Measurements from ENCODE around the gene CADM2.

Gene CADM2

GRCh38 chr3:85161544-85161943 is 202.8 kb downstream of the CADM2 start:
- ATAC-seq (replicated peaks) (no peak), DNase-seq (no peak)
- H3K36me3 Mint-ChIP-seq, result no peaks in the 10 kb centered on the region
- H3K27ac Mint-ChIP-seq, result no peak overlapping the region
- H3K9me3 Mint-ChIP-seq, result peaks cover 1 to 4% of the 10 kb centered on the region in 2 donors
- no peaks in the 10 kb centered on the region for H3K27me3 Mint-ChIP-seq
- H3K4me3 Mint-ChIP-seq, result no peak overlapping the region
- no peaks in the 10 kb centered on the region for H3K4me1 Mint-ChIP-seq

GRCh38 chr3:85162905-85163304 is 204.1 kb downstream of the CADM2 start:
- Mint-ChIP-seq H3K27ac (no peak overlapping the region), H3K27me3 (no peaks in the 10 kb centered on the region), H3K9me3 (peaks cover 1 to 4% of the 10 kb centered on the region in 2 donors), H3K4me1 (no peaks in the 10 kb centered on the region), H3K36me3 (no peaks in the 10 kb centered on the region), H3K4me3 (no peak overlapping the region)
- DNase-seq (no peak), ATAC-seq (replicated peaks) (no peak)

- no peaks in the 10 kb centered on the region for H3K4me1 Mint-ChIP-seq
- H3K27me3 Mint-ChIP-seq, result no peaks in the 10 kb centered on the region
- DNase-seq, result no peak
- no peaks in the 10 kb centered on the region for H3K36me3 Mint-ChIP-seq
- no peak overlapping the region for H3K27ac Mint-ChIP-seq
- H3K9me3 Mint-ChIP-seq, result peaks cover 0 to 1% of the 10 kb centered on the region in 2 donors
- no peak for ATAC-seq (replicated peaks)
- H3K4me3 Mint-ChIP-seq, result no peak overlapping the region
Measured at GRCh38 chr3:85164436-85164835, 205.6 kb downstream of the CADM2 start.

GRCh38 chr3:85167576-85167975 is 208.8 kb downstream of the CADM2 start:
- Mint-ChIP-seq H3K36me3 (no peaks in the 10 kb centered on the region), H3K9me3 (peaks cover 0 to 1% of the 10 kb centered on the region in 2 donors), H3K27me3 (no peaks in the 10 kb centered on the region), H3K27ac (no peak overlapping the region), H3K4me3 (no peak overlapping the region), H3K4me1 (no peaks in the 10 kb centered on the region)
- ATAC-seq (replicated peaks) (no peak), DNase-seq (no peak)

GRCh38 chr3:85170646-85171045 is 211.9 kb downstream of the CADM2 start:
- Mint-ChIP-seq H3K36me3 (no peaks in the 10 kb centered on the region), H3K27ac (no peak overlapping the region), H3K4me3 (no peak overlapping the region), H3K4me1 (no peaks in the 10 kb centered on the region), H3K9me3 (no peaks in the 10 kb centered on the region), H3K27me3 (no peaks in the 10 kb centered on the region)
- DNase-seq (no peak), ATAC-seq (replicated peaks) (no peak)

GRCh38 chr3:85171976-85172375 is 213.2 kb downstream of the CADM2 start:
- DNase-seq, result no peak
- ATAC-seq (replicated peaks), result no peak
- no peak overlapping the region for H3K27ac Mint-ChIP-seq
- H3K4me1 Mint-ChIP-seq, result no peaks in the 10 kb centered on the region
- no peaks in the 10 kb centered on the region for H3K27me3 Mint-ChIP-seq
- no peak overlapping the region for H3K4me3 Mint-ChIP-seq
- H3K9me3 Mint-ChIP-seq, result no peaks in the 10 kb centered on the region
- H3K36me3 Mint-ChIP-seq, result no peaks in the 10 kb centered on the region

GRCh38 chr3:85176799-85177198 is 218.0 kb downstream of the CADM2 start:
- no peak overlapping the region for H3K27ac Mint-ChIP-seq
- no peak overlapping the region for H3K4me3 Mint-ChIP-seq
- ATAC-seq (replicated peaks) (no peak), DNase-seq (no peak)
- no peaks in the 10 kb centered on the region for H3K4me1 Mint-ChIP-seq
- H3K9me3 Mint-ChIP-seq, result no peaks in the 10 kb centered on the region
- H3K27me3 Mint-ChIP-seq, result no peaks in the 10 kb centered on the region
- H3K36me3 Mint-ChIP-seq, result no peaks in the 10 kb centered on the region

- Mint-ChIP-seq H3K36me3 (no peaks in the 10 kb centered on the region), H3K27me3 (no peaks in the 10 kb centered on the region), H3K4me1 (no peaks in the 10 kb centered on the region), H3K4me3 (no peak overlapping the region), H3K9me3 (no peaks in the 10 kb centered on the region), H3K27ac (no peak overlapping the region)
- ATAC-seq (replicated peaks) (no peak), DNase-seq (no peak)
Measured at GRCh38 chr3:85182975-85183752, 224.4 kb downstream of the CADM2 start.

- H3K9me3 Mint-ChIP-seq, result no peaks in the 10 kb centered on the region
Measured at GRCh38 chr3:85185495-85185894, 226.7 kb downstream of the CADM2 start.

GRCh38 chr3:85189731-85190130 is 230.9 kb downstream of the CADM2 start:
- Mint-ChIP-seq H3K27ac (no peak overlapping the region), H3K36me3 (no peaks in the 10 kb centered on the region), H3K27me3 (no peaks in the 10 kb centered on the region), H3K4me3 (no peak overlapping the region), H3K4me1 (no peaks in the 10 kb centered on the region), H3K9me3 (no peaks in the 10 kb centered on the region)
- ATAC-seq (replicated peaks) (no peak), DNase-seq (no peak)

More at GRCh38 chr3:85185495-85185894, 226.7 kb downstream of the CADM2 start:
- H3K27ac Mint-ChIP-seq, result no peak overlapping the region
- H3K36me3 Mint-ChIP-seq, result no peaks in the 10 kb centered on the region
- DNase-seq, result no peak
- H3K4me3 Mint-ChIP-seq, result no peak overlapping the region
- no peaks in the 10 kb centered on the region for H3K27me3 Mint-ChIP-seq
- no peak for ATAC-seq (replicated peaks)
- H3K4me1 Mint-ChIP-seq, result no peaks in the 10 kb centered on the region

GRCh38 chr3:85193565-85193964 is 234.8 kb downstream of the CADM2 start:
- ATAC-seq (replicated peaks) (no peak), DNase-seq (no peak)
- Mint-ChIP-seq H3K4me3 (no peak overlapping the region), H3K4me1 (no peaks in the 10 kb centered on the region), H3K36me3 (no peaks in the 10 kb centered on the region), H3K9me3 (no peaks in the 10 kb centered on the region), H3K27me3 (no peaks in the 10 kb centered on the region), H3K27ac (no peak overlapping the region)

- Mint-ChIP-seq H3K36me3 (no peaks in the 10 kb centered on the region), H3K9me3 (peaks cover 0 to 1% of the 10 kb centered on the region in 2 donors), H3K27ac (no peak overlapping the region), H3K4me1 (no peaks in the 10 kb centered on the region), H3K4me3 (no peak overlapping the region), H3K27me3 (no peaks in the 10 kb centered on the region)
- no peak for ATAC-seq (replicated peaks)
- DNase-seq, result no peak
Measured at GRCh38 chr3:85208650-85209049, 249.9 kb downstream of the CADM2 start.

GRCh38 chr3:85210540-85210939 is 251.8 kb downstream of the CADM2 start:
- no peak for DNase-seq
- Mint-ChIP-seq H3K9me3 (peaks cover 0 to 3% of the 10 kb centered on the region in 2 donors), H3K27ac (no peak overlapping the region), H3K4me3 (no peak overlapping the region), H3K27me3 (no peaks in the 10 kb centered on the region), H3K4me1 (no peaks in the 10 kb centered on the region), H3K36me3 (no peaks in the 10 kb centered on the region)
- no peak for ATAC-seq (replicated peaks)

- Mint-ChIP-seq H3K27ac (no peak overlapping the region), H3K4me1 (no peaks in the 10 kb centered on the region), H3K4me3 (no peak overlapping the region), H3K9me3 (peaks cover 5 to 14% of the 10 kb centered on the region in 2 donors), H3K27me3 (no peaks in the 10 kb centered on the region), H3K36me3 (no peaks in the 10 kb centered on the region)
- ATAC-seq (replicated peaks) (no peak), DNase-seq (no peak)
Measured at GRCh38 chr3:85228966-85229365, 270.2 kb downstream of the CADM2 start.

- Mint-ChIP-seq H3K27ac (no peak overlapping the region), H3K9me3 (no peaks in the 10 kb centered on the region), H3K36me3 (no peaks in the 10 kb centered on the region), H3K4me1 (no peaks in the 10 kb centered on the region), H3K4me3 (no peak overlapping the region), H3K27me3 (no peaks in the 10 kb centered on the region)
- DNase-seq (no peak), ATAC-seq (replicated peaks) (no peak)
Measured at GRCh38 chr3:85244091-85244490, 285.3 kb downstream of the CADM2 start.
